IMR-90 (cell line): Measurements from ENCODE around the gene SLC1A1. TPM values are rescaled to one million over a fixed set of nuclear protein-coding genes. Genes with fewer than 3 reads are reported as not detected.

Experiments
- ATAC-seq: fragments of 200-7000 bp; cut with Tn5 transposase; 2 replicates; pipeline ENCODE4 v1.9.1; 2020; ENCODE audit warnings: low read depth, mild to moderate bottlenecking, moderate library complexity
- BruUV-seq: library from RNA; stranded (reverse); fragments of 400-500 nt; replicated peaks from 2 replicates; lab custom pipeline; 2021; lab: Mats Ljungman, UMichigan
- CTCF ChIA-PET: fragments of 300-600 bp; formaldehyde crosslinking; extraction: SDS; loops from one replicate; lab custom pipeline; 2021; ENCODE audit warnings: antibody characterized with exemption; lab: Yijun Ruan, JAX
- POLR2A ChIA-PET: fragments of 300-600 bp; sonication (Branson Sonifier 250); formaldehyde crosslinking; loops from one replicate; lab custom pipeline; 2022; ENCODE audit warnings: antibody characterized with exemption; ENCODE audit not compliant: unreplicated experiment; lab: Charles Lee
- DNase-seq: peaks from one replicate; pipeline ENCODE4 v3.0.0; 2013
- H2AFZ ChIP-seq: replicated peaks from 2 replicates; pipeline ENCODE3; 2013; ENCODE audit warnings: low read length, mild to moderate bottlenecking; ENCODE audit not compliant: poor library complexity
- H2AK5ac ChIP-seq: 2 replicates; pipeline ENCODE4 v1.6.1; 2013; ENCODE audit warnings: low read depth, low read length, inconsistent platforms
- H2AK9ac ChIP-seq: replicated peaks from 2 replicates; pipeline ENCODE3; 2013; ENCODE audit warnings: mild to moderate bottlenecking, low read depth, low read length, moderate library complexity; ENCODE audit not compliant: poor library complexity
- H2BK120ac ChIP-seq: 2 replicates; pipeline ENCODE4 v1.6.1; 2013; ENCODE audit warnings: low read depth, low read length, inconsistent platforms
- H2BK15ac ChIP-seq: 3 replicates; pipeline ENCODE4 v1.6.1; 2013; ENCODE audit warnings: low read depth, low read length, inconsistent platforms
- H2BK20ac ChIP-seq: 2 replicates; pipeline ENCODE4 v1.6.1; 2013; ENCODE audit warnings: low read depth, mild to moderate bottlenecking, inconsistent platforms, low read length, moderate library complexity
- H2BK5ac ChIP-seq: 2 replicates; pipeline ENCODE4 v1.6.1; 2013; ENCODE audit warnings: mild to moderate bottlenecking, low read depth, low read length, inconsistent platforms; ENCODE audit not compliant: poor library complexity, severe bottlenecking
- H3K14ac ChIP-seq: replicated peaks from 2 replicates; pipeline ENCODE4 v1.6.1; 2013; ENCODE audit warnings: low read depth, low read length, inconsistent platforms
- H3K18ac ChIP-seq: 2 replicates; pipeline ENCODE4 v1.6.1; 2013; ENCODE audit warnings: low read depth, low read length, control low read depth
- H3K23ac ChIP-seq: 2 replicates; pipeline ENCODE4 v1.6.1; 2013; ENCODE audit warnings: low read depth, low read length, inconsistent platforms
- H3K27ac ChIP-seq: 2 replicates; pipeline ENCODE4 v1.5.1; 2013; ENCODE audit warnings: mild to moderate bottlenecking, control low read depth, low read length; ENCODE audit not compliant: insufficient read depth
- H3K27me3 ChIP-seq: 2 replicates; pipeline ENCODE4 v1.6.1; 2013; ENCODE audit warnings: low read length; ENCODE audit not compliant: control insufficient read depth, insufficient read depth
- H3K36me3 ChIP-seq: 2 replicates; pipeline ENCODE4 v1.6.1; 2013; ENCODE audit warnings: low read length, mixed read lengths; ENCODE audit not compliant: control insufficient read depth, insufficient read depth
- H3K4ac ChIP-seq: 2 replicates; pipeline ENCODE4 v1.6.1; 2013; ENCODE audit warnings: low read depth, low read length, inconsistent platforms
- H3K4me1 ChIP-seq: 2 replicates; pipeline ENCODE4 v1.6.1; 2013; ENCODE audit warnings: low read length, mixed read lengths; ENCODE audit not compliant: control insufficient read depth, insufficient read depth
- H3K4me2 ChIP-seq: 2 replicates; pipeline ENCODE4 v1.6.1; 2013; ENCODE audit warnings: low read depth, mild to moderate bottlenecking, control low read depth, low read length, moderate library complexity
- H3K4me3 ChIP-seq: 2 replicates; pipeline ENCODE4 v1.5.1; 2013; ENCODE audit warnings: low read depth, mild to moderate bottlenecking, control low read depth, low read length, moderate library complexity; ENCODE audit not compliant: insufficient read depth
- H3K56ac ChIP-seq: 2 replicates; pipeline ENCODE4 v1.6.1; 2013; ENCODE audit warnings: low read length, inconsistent platforms; ENCODE audit not compliant: insufficient read depth; ENCODE audit errors: extremely low read depth
- H3K79me1 ChIP-seq, 2 experiments: 2 replicates each; pipeline ENCODE4 v1.6.1; 2013; ENCODE audit warnings: low read length in 2 of 2, inconsistent platforms in 1 of 2, low read depth in 1 of 2
- H3K9ac ChIP-seq: 2 replicates; pipeline ENCODE4 v1.6.1; 2013; ENCODE audit warnings: low read depth, low read length, control low read depth
- H3K9me1 ChIP-seq: 2 replicates; pipeline ENCODE4 v1.6.1; 2013; ENCODE audit warnings: low read length, inconsistent platforms; ENCODE audit not compliant: insufficient read depth
- H3K9me3 ChIP-seq: 2 replicates; pipeline ENCODE4 v1.6.1; 2013; ENCODE audit warnings: low read length; ENCODE audit not compliant: control insufficient read depth, insufficient read depth
- H4K20me1 ChIP-seq: 2 replicates; pipeline ENCODE4 v1.6.1; 2013; ENCODE audit warnings: low read length, inconsistent platforms; ENCODE audit not compliant: insufficient read depth
- H4K5ac ChIP-seq: 2 replicates; pipeline ENCODE4 v1.6.1; 2013; ENCODE audit warnings: mild to moderate bottlenecking, low read depth, low read length, control low read depth
- H4K8ac ChIP-seq, 2 experiments: 2 replicates each; pipeline ENCODE4 v1.6.1; 2013; ENCODE audit warnings: low read depth in 2 of 2, low read length in 2 of 2, control low read depth in 1 of 2, inconsistent platforms in 1 of 2
- H4K91ac ChIP-seq: 2 replicates; pipeline ENCODE4 v1.6.1; 2013; ENCODE audit warnings: low read depth, low read length, inconsistent platforms; ENCODE audit not compliant: insufficient read depth
- BHLHE40 ChIP-seq: fragments of 150-350 bp; IDR thresholded peaks from 2 replicates; pipeline ENCODE4 v1.6.1; 2016; ENCODE audit warnings: mild to moderate bottlenecking, low read depth, low read length
- CEBPB ChIP-seq: IDR thresholded peaks from 2 replicates; pipeline ENCODE4 v1.6.1; 2012; ENCODE audit warnings: low read depth, low read length, improper control_type of control experiment
- CHD1 ChIP-seq: IDR thresholded peaks from 2 replicates; pipeline ENCODE4 v1.6.1; 2012; ENCODE audit warnings: low read depth, low read length, improper control_type of control experiment
- FOS ChIP-seq: fragments of 150-350 bp; IDR thresholded peaks from 2 replicates; pipeline ENCODE4 v1.6.1; 2016; ENCODE audit warnings: low read depth, low read length
- MAFK ChIP-seq: IDR thresholded peaks from 2 replicates; pipeline ENCODE4 v1.6.1; 2012; ENCODE audit warnings: low read depth, low read length, improper control_type of control experiment
- MAZ ChIP-seq: IDR thresholded peaks from 2 replicates; pipeline ENCODE4 v1.6.1; 2012; ENCODE audit warnings: low read depth, mild to moderate bottlenecking, low read length, improper control_type of control experiment, moderate library complexity, borderline replicate concordance
- MXI1 ChIP-seq: IDR thresholded peaks from 2 replicates; pipeline ENCODE4 v1.6.1; 2012; ENCODE audit warnings: low read depth, mild to moderate bottlenecking, low read length, moderate library complexity, borderline replicate concordance
- NFE2L2 ChIP-seq: fragments of 150-350 bp; IDR thresholded peaks from 2 replicates; pipeline ENCODE4 v1.6.1; 2016; ENCODE audit warnings: low read depth, mild to moderate bottlenecking, low read length
- POLR2A ChIP-seq: IDR thresholded peaks from 2 replicates; pipeline ENCODE4 v1.6.1; 2012; ENCODE audit warnings: mild to moderate bottlenecking, low read depth, low read length
- RCOR1 ChIP-seq: IDR thresholded peaks from 2 replicates; pipeline ENCODE4 v1.6.1; 2012; ENCODE audit warnings: mild to moderate bottlenecking, low read length, improper control_type of control experiment; ENCODE audit not compliant: insufficient replicate concordance
- RFX5 ChIP-seq: IDR thresholded peaks from 2 replicates; pipeline ENCODE4 v1.8.0; 2012; ENCODE audit warnings: low read depth, mild to moderate bottlenecking, low read length, moderate library complexity
- SMC3 ChIP-seq: fragments of 150-350 bp; IDR thresholded peaks from 2 replicates; pipeline ENCODE4 v1.6.1; 2016; ENCODE audit warnings: low read depth, mild to moderate bottlenecking, antibody characterized with exemption, low read length, moderate library complexity
- WGBS, 2 experiments: methylation state at CpG; one replicate each; pipeline versions ENCODE4 v1.1.5 to v1.1.7; 2013; ENCODE audit warnings: missing lambda C conversion rate in 2 of 2; ENCODE audit not compliant: insufficient read length in 1 of 2; ENCODE audit errors: extremely low coverage in 2 of 2; 5-methylcytosine and 5-hydroxymethylcytosine counted together
- dilution Hi-C: fragments of 300-500 bp; cut with HindIII; formaldehyde crosslinking; loops from one replicate; pipeline ENCODE4 v1.14.3; 2018; ENCODE audit warnings: low sequenced_read_pairs; ENCODE audit not compliant: unreplicated experiment
- in situ Hi-C: fragments of 300-500 bp; cut with MboI; formaldehyde crosslinking; loops from 3 replicates; pipeline ENCODE4 v1.14.3; 2019; ENCODE audit warnings: low sequenced_read_pairs, inconsistent platforms, mixed read lengths
- intact Hi-C: fragments of 100-400 bp; cut with micrococcal nuclease; formaldehyde crosslinking; loops from 2 replicates; pipeline ENCODE4 v1.10.0; 2022
- polyA plus RNA-seq, 3 experiments: library from polyadenylated mRNA; depleted of rRNA; stranded (reverse); fragments of >200 nt; gene quantifications; 2 replicates each; pipeline ENCODE4 v1.2.3, GENCODE V29; 2012; ENCODE audit warnings: low replicate concordance in 1 of 3
- total RNA-seq: library from RNA; depleted of rRNA; stranded (reverse); fragments of >200 nt; gene quantifications from 2 replicates; pipeline ENCODE4 v1.2.3, GENCODE V29; 2012
- TF ChIP-seq, protein P1 (sequence below): fragments of 150-350 bp; IDR thresholded peaks from 2 replicates; pipeline ENCODE4 v1.6.1; 2017; ENCODE audit warnings: mild to moderate bottlenecking, antibody characterized with exemption, low read length, low read depth
- TF ChIP-seq, protein P2 (sequence below): fragments of 150-350 bp; IDR thresholded peaks from 2 replicates; pipeline ENCODE4 v1.6.1; 2016; ENCODE audit warnings: low read depth, mild to moderate bottlenecking, low read length, moderate library complexity, borderline replicate concordance

SLC1A1 gene
- total and polyA plus RNA-seq, 2 of the 4 experiments (the other 2 are of a cell fraction), result 2.2 to 4.1 TPM

DNA sequence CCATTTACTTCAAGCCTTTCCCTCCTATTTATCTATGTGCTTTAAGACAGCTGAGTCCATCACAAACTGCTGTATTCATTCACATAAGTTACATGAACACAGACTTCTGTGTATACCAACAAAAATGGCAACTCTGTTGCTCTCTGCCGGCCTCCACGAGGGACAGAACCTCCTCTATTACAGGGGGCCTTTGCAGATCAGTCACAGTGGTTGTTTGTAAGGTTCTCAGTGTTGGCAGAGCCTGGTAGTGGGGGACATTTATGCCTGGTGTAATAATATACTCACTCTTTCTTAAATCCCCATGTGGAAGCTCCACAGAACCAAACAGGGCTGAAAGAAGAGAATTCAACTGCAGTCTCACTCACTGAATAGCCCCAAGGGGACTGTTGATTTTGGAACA is 76.5 kb downstream of the SLC1A1 start:
- in situ Hi-C loops (no loop called here), intact Hi-C loops (no loop called here), dilution Hi-C loops (no loop called here)
- Histone ChIP-seq H3K56ac (no peak overlapping the region), H3K4ac (no peak overlapping the region), H2BK120ac (no peak overlapping the region), H3K4me3 (no peak overlapping the region), H4K91ac (no peak overlapping the region), H3K14ac (no peak overlapping the region), H3K79me1 (no peaks in the 10 kb centered on the region), H3K27ac (no peak overlapping the region), H4K8ac (no peak overlapping the region), H3K23ac (no peak overlapping the region), H3K9ac (no peak overlapping the region), H2AK9ac (no peak overlapping the region), H3K4me2 (no peak overlapping the region), H3K18ac (no peak overlapping the region), H2AK5ac (no peak overlapping the region), H3K27me3 (no peaks in the 10 kb centered on the region; the same call in 1 of the 2 replicates), H3K36me3 (no peaks in the 10 kb centered on the region), H4K20me1 (no peaks in the 10 kb centered on the region), H4K5ac (no peak overlapping the region), H3K4me1 (no peaks in the 10 kb centered on the region), H3K9me1 (no peaks in the 10 kb centered on the region), H2AFZ (no peak overlapping the region), H2BK5ac (no peak overlapping the region), H2BK15ac (no peak overlapping the region), H3K9me3 (no peaks in the 10 kb centered on the region), H2BK20ac (no peak overlapping the region)
- DNase-seq, result no peak
- TF ChIP-seq POLR2A (no peak), MAFK (no peak), BHLHE40 (no peak), FOS (no peak), CEBPB (no peak), MXI1 (no peak), CHD1 (no peak), RCOR1 (no peak), MAZ (no peak), NFE2L2 (no peak), SMC3 (no peak), RFX5 (no peak)
- TF ChIP-seq, protein P1, sequence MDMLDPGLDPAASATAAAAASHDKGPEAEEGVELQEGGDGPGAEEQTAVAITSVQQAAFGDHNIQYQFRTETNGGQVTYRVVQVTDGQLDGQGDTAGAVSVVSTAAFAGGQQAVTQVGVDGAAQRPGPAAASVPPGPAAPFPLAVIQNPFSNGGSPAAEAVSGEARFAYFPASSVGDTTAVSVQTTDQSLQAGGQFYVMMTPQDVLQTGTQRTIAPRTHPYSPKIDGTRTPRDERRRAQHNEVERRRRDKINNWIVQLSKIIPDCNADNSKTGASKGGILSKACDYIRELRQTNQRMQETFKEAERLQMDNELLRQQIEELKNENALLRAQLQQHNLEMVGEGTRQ, result no peak
- TF ChIP-seq, protein P2, sequence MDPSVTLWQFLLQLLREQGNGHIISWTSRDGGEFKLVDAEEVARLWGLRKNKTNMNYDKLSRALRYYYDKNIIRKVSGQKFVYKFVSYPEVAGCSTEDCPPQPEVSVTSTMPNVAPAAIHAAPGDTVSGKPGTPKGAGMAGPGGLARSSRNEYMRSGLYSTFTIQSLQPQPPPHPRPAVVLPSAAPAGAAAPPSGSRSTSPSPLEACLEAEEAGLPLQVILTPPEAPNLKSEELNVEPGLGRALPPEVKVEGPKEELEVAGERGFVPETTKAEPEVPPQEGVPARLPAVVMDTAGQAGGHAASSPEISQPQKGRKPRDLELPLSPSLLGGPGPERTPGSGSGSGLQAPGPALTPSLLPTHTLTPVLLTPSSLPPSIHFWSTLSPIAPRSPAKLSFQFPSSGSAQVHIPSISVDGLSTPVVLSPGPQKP, result no peak
- POLR2A ChIA-PET, result no interaction called here
- no peak for ATAC-seq
- CTCF ChIA-PET, result no interaction called here
- WGBS, 2 experiments, result no CpG with 5 or more reads among the region's 2 CpGs
- BruUV-seq, result no TSS peak
